Large intestine (tissue), 3 donors: ENCODE results near the gene FAIM2. TPM values are rescaled to one million over a fixed set of nuclear protein-coding genes. Genes with fewer than 3 reads are reported as not detected.

ENCODE experiments used
- DNase-seq, 2 donors: peaks; one replicate each; pipeline versions ENCODE4 v3.0.0 to v3.0.0-alpha.2; 2013
- H3K27ac ChIP-seq: one replicate; pipeline ENCODE4 v1.5.1; 2013; ENCODE audit warnings: low read length
- H3K27me3 ChIP-seq: 2 replicates; pipeline ENCODE4 v1.6.1; 2013; ENCODE audit warnings: low read length; ENCODE audit not compliant: control insufficient read depth, insufficient read depth
- H3K36me3 ChIP-seq: 2 replicates; pipeline ENCODE4 v1.6.1; 2013; ENCODE audit warnings: low read length; ENCODE audit not compliant: control insufficient read depth, insufficient read depth
- H3K4me1 ChIP-seq: one replicate; pipeline ENCODE4 v1.6.1; 2013; ENCODE audit warnings: low read length; ENCODE audit not compliant: control insufficient read depth, insufficient read depth
- H3K4me3 ChIP-seq: one replicate; pipeline ENCODE4 v1.5.1; 2013; ENCODE audit warnings: low read length
- H3K9me3 ChIP-seq: one replicate; pipeline ENCODE4 v1.6.1; 2013; ENCODE audit warnings: mild to moderate bottlenecking, low read depth, low read length, moderate library complexity; ENCODE audit not compliant: control insufficient read depth
- WGBS: methylation state at CpG from one replicate; pipeline ENCODE4 v1.1.5; 2013; ENCODE audit warnings: low lambda C conversion rate; ENCODE audit not compliant: insufficient coverage; 5-methylcytosine and 5-hydroxymethylcytosine counted together
- polyA plus RNA-seq: library from polyadenylated mRNA; unstranded; fragments of 120-200 nt; gene quantifications from one replicate; pipeline ENCODE4 v1.2.1, GENCODE V29; 2013

FAIM2 gene
- polyA plus RNA-seq, 1 donor: 8.9 TPM

- Histone ChIP-seq H3K27me3 (peaks cover 6% of the 10 kb centered on the region), H3K4me3 (no peak overlapping the region), H3K4me1 (no peaks in the 10 kb centered on the region), H3K27ac (no peak overlapping the region), H3K9me3 (no peaks in the 10 kb centered on the region), H3K36me3 (no peaks in the 10 kb centered on the region)
- no CpG with 5 or more reads among the region's 5 CpGs for WGBS
- no peak for DNase-seq
Measured at GRCh38 chr12:49917788-49918173, 14.1 kb upstream of the FAIM2 start.

- no peak for DNase-seq
- H3K27ac ChIP-seq: no peak overlapping the region
- no peaks in the 10 kb centered on the region for H3K36me3 ChIP-seq
- H3K4me3 ChIP-seq: no peak overlapping the region
- no peaks in the 10 kb centered on the region for H3K9me3 ChIP-seq
- 68% methylated on average over 5 of the region's 12 CpGs for WGBS
- H3K27me3 ChIP-seq: peaks cover 6% of the 10 kb centered on the region
- no peaks in the 10 kb centered on the region for H3K4me1 ChIP-seq
Measured at GRCh38 chr12:49917166-49917787, 13.6 kb upstream of the FAIM2 start.

GRCh38 chr12:49916129-49916919, 12.6 kb upstream of the FAIM2 start:
- peaks cover 6% of the 10 kb centered on the region for H3K27me3 ChIP-seq
- DNase-seq: no peak
- H3K9me3 ChIP-seq: no peaks in the 10 kb centered on the region
- no peak overlapping the region for H3K4me3 ChIP-seq
- H3K36me3 ChIP-seq: no peaks in the 10 kb centered on the region
- 100% methylated on average over 1 of the region's 8 CpGs for WGBS
- H3K27ac ChIP-seq: no peak overlapping the region
- H3K4me1 ChIP-seq: no peaks in the 10 kb centered on the region

GRCh38 chr12:49912345-49913255, 8.9 kb upstream of the FAIM2 start:
- H3K27me3 ChIP-seq: peaks cover 6% of the 10 kb centered on the region
- H3K4me1 ChIP-seq: no peaks in the 10 kb centered on the region
- DNase-seq: no peak
- no peak overlapping the region for H3K4me3 ChIP-seq
- WGBS: no CpG with 5 or more reads among the region's 16 CpGs
- no peaks in the 10 kb centered on the region for H3K36me3 ChIP-seq
- H3K27ac ChIP-seq: no peak overlapping the region
- no peaks in the 10 kb centered on the region for H3K9me3 ChIP-seq

GRCh38 chr12:49911213-49911605, 7.5 kb upstream of the FAIM2 start:
- Histone ChIP-seq H3K4me3 (no peak overlapping the region), H3K27me3 (peaks cover 2% of the 10 kb centered on the region), H3K36me3 (no peaks in the 10 kb centered on the region), H3K27ac (no peak overlapping the region), H3K4me1 (no peaks in the 10 kb centered on the region), H3K9me3 (no peaks in the 10 kb centered on the region)
- WGBS: no CpG with 5 or more reads among the region's 2 CpGs
- no peak for DNase-seq

- Histone ChIP-seq H3K36me3 (no peaks in the 10 kb centered on the region), H3K9me3 (no peaks in the 10 kb centered on the region), H3K27me3 (peaks cover 4% of the 10 kb centered on the region), H3K4me3 (no peak overlapping the region), H3K4me1 (no peaks in the 10 kb centered on the region), H3K27ac (no peak overlapping the region)
- DNase-seq: no peak
- no CpG with 5 or more reads among the region's 15 CpGs for WGBS
Measured at GRCh38 chr12:49910331-49911212, 6.9 kb upstream of the FAIM2 start.

- WGBS: no CpG with 5 or more reads among the region's 16 CpGs
- H3K27ac ChIP-seq: no peak overlapping the region
- DNase-seq: no peak
Measured at GRCh38 chr12:49909826-49910225, 6.1 kb upstream of the FAIM2 start.

GRCh38 chr12:49909356-49909755, 5.7 kb upstream of the FAIM2 start:
- no peaks in the 10 kb centered on the region for H3K36me3 ChIP-seq
- no peak overlapping the region for H3K27ac ChIP-seq
- H3K4me1 ChIP-seq: no peaks in the 10 kb centered on the region
- peaks cover 13% of the 10 kb centered on the region for H3K27me3 ChIP-seq
- no peak overlapping the region for H3K4me3 ChIP-seq
- H3K9me3 ChIP-seq: no peaks in the 10 kb centered on the region
- no peak for DNase-seq
- WGBS: no CpG with 5 or more reads among the region's 4 CpGs

More at GRCh38 chr12:49909826-49910225, 6.1 kb upstream of the FAIM2 start:
- Histone ChIP-seq H3K36me3 (no peaks in the 10 kb centered on the region), H3K4me3 (no peak overlapping the region), H3K27me3 (peaks cover 8% of the 10 kb centered on the region), H3K9me3 (no peaks in the 10 kb centered on the region), H3K4me1 (no peaks in the 10 kb centered on the region)

- no peaks in the 10 kb centered on the region for H3K4me1 ChIP-seq
- no peaks in the 10 kb centered on the region for H3K9me3 ChIP-seq
- peaks cover 30% of the 10 kb centered on the region for H3K27me3 ChIP-seq
- H3K4me3 ChIP-seq: no peak overlapping the region
- H3K27ac ChIP-seq: no peak overlapping the region
- no peaks in the 10 kb centered on the region for H3K36me3 ChIP-seq
- WGBS: no CpG with 5 or more reads among the region's 1 CpG
- DNase-seq: no peak
Measured at GRCh38 chr12:49907352-49907751, 3.7 kb upstream of the FAIM2 start.
